HG02642 (cell line): Measurements from ENCODE around the gene PTPRQ.
"Not testable (repeated sequence)": the region's sequence is repeated elsewhere in the genome, so short reads cannot be mapped to it uniquely, and the experiment has no call there.

Source experiments
- ATAC-seq: cut with Tn5 transposase; IDR thresholded peaks from one replicate; pipeline ENCODE4 v1.9.1; 2021; ENCODE audit warnings: mild to moderate bottlenecking; ENCODE audit not compliant: unreplicated experiment, poor library complexity

The PTPRQ gene

DNA sequence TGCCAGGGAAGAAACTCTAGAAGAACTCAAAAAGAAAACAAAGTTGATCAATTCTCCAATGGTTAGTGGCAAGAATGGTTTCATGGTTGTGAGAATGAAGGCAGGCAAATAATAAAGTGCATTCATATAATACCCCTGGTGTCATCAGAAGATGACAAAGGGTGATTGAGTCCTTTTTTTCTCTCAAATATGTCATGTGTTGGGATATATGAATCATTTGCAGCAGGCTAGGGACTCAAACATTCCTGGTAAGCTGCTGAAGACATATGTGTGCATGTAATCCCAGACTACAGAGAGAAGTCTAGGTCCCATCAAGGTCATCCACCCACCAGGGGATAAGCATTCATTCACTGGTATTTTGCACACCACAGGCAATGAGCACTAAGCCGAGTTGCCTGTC lies 181.0 kb downstream of the PTPRQ start:
- ATAC-seq: no peak

DNA sequence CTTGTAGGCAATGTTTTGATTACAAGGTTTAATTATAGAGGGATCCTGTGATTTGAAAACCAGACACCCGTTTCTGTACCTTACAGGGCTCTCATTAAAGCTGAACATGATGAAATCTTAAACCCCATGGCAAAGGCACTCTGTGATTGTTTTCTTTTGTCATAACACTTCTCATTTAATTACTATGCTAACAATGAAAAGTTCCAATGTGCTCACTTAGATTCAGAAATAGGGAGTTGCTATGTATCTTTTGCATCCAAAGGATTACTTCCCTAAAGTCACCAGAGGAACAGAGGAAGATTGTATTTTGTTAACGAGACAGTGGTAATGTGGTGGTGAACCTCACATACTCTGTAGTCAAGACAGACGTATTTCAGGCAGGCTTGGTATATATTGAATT lies 181.9 kb downstream of the PTPRQ start:
- ATAC-seq: no peak

DNA sequence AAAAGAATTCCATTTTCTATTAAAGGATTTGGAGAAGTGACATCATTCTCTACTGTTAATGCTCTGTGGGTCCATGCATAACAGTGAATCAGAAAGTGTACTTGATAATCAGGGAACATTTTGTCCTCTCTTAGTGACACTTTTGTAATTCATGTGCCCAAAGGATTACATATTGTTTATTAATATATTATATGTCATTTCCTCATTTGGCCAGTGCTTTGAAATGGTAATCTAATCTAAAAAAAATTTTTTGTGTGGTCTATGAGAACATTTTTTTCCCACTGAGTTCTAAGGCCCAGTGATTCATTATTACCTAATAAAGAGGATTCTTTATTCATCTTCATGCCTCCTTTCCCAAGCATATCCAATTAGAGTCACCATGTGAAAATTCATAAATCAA lies 183.7 kb downstream of the PTPRQ start:
- ATAC-seq: no peak

DNA sequence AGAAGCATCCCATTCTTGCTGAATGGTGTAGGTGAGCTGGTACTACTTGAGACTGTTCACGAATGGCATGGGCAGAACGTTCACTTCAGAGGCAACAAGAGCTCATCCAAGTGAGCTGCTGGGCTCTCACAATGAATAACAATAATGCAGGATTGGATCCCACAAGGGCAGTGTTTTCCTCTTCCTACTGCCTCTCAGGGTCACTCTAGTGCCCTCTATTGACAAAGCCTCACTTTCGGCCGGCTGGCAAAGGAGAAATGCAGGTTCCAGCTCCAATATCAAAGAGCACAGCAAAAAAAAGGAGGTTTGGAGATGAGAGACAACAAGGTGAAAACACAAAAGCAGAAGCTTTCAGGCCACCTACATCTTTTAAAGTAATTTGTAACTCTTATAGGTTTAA lies 188.8 kb downstream of the PTPRQ start:
- no peak for ATAC-seq

DNA sequence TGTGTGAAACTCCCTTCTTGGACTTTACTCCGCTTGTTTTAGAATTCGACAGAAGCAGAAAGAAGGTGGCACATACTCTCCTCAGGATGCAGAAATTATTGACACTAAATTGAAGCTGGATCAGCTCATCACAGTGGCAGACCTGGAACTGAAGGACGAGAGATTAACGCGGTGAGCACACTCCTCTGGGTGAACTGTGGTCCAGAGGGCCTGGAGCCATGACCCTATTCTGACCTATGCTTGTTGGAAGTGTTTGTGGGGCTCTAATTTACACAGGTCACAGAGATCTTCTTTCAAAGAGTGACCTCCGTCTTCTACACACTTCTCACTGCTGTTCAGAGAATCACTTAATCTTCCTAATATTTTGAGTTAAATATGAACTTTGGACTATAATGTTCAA lies 190.9 kb downstream of the PTPRQ start:
- no peak for ATAC-seq

DNA sequence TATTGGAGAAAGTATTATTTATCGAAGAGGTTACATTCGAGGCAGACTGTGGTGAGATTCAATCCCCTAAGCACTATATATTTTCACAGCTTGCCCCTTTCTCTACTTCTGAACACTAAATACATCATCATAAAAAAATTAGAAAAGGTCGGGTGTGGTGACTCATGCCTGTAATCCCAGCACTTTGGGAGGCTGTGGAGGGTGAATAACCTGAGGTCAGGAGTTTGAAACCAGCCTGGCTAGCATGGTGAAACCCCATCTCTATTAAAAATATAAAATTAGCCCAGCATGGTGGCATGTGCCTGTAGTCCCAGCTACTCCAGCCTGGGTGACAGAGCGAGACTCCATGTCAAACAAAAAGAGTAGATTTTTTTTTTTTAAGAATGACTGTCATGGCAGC lies 192.8 kb downstream of the PTPRQ start:
- no peak for ATAC-seq

DNA sequence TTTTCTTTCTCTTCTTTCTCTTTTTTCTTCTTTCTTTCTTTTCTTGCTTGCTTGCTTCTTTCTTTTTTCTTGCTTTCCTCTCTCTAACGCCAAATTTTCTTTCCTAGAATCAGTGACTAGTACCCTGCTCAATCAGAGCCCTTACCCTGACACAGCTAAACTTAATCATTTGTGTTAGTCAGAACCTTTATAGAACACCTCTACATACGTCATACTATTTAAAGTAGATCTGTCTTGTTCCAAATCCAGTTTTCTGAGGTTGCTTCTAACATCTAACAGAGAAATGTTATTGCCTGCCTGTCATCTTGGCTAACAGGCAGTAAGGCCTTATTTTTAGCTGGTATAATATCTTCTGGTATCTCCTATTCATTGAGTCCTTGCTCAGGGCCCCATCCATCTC lies 197.9 kb downstream of the PTPRQ start:
- ATAC-seq: no peak

DNA sequence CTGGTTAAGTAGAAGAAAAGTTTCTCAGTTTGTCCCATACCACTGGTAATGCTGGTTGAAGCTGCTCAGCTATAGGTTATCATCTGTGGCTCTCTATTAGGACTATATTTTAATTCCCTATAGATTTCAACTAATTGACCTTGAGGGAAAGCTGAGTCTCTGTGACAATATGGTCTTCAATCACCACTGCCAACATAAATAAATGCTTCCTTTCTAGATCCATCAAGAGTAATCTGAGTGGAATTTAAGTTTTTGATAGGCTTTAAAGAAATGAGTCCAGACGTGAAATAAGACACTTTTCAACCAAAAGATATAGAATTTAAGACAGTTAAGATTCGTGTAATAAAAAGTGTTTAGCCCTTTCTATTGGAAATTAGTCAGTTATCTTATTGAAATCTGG lies 199.9 kb downstream of the PTPRQ start:
- ATAC-seq: no peak

DNA sequence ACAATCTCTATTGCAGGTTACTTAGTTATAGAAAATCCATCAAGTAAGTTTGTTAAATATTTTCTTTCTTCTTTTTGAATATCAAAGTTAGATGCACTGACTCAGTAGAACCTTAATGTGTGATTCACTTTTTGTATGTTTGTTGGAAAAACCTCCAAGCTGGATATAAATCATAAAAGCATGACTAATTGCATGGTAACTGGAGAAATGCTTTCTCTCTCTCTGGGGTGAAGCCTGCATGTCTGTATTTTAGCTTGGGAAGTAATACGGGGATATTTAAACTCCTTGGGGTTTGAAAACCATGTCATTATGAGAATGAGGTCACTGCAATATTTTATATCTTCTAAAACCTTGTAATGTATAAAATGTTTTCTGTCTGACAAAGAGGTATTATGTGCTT lies 204.8 kb downstream of the PTPRQ start:
- no peak for ATAC-seq

DNA sequence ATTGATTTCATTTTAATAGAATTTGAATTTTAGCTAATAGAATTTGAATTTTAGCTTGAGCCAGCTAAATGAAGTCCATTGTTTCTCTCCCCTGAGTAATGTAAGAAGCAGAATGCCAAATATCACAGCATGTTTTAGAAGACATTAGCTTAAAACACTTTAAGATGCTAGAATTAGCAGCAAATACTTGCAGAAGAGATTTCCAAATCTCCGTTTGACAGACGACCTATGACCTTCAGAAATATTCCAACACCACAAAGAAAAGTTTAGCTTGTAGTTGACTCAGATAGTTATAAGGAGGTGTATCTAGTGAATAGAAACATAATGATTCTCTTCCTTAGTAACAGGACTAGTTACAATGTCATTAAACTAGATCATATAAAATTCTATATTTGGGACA lies 211.7 kb downstream of the PTPRQ start:
- ATAC-seq: no peak

DNA sequence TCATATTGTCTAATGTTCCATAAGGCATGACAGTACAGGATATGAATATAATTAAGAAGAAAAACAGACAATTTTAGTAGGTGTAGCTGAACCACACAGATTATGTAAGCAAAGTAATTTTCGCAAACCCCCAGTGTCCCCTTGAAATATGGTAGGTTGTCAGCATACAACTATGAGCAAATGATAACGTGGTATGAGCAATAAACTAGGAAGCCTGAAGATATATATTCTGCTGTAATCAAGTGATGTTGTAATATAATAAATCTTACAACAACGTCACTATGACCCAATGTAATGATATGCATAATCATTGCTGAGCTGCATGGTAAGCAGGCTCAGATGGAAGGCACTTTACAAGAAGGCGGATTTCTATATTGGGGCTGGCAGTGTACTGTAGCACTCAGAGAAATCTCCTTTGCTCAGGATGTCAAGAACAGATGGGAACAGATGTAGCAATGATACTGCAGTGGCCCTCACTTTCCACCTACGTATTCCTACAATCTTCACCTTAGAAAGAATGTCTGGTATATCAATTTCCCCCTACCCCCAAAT lies 215.6 kb downstream of the PTPRQ start:
- ATAC-seq: no peak

DNA sequence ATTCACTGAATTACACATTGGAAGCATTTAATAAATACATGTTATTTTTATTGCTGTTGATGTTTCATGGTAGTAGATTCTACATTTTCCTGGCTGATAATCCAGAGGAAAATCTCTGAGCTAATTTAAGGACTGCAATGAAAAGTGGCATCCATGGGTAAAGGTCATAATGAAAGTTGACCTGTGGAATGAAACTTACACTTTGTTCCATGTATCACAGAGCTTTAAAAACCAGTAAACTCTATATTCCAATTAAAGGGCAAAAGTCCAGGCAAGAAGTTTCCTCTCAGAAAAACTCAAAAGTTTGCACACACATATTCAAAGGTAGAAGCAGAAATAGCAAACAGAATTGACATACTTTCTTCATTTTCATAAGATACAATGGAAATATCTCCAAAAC lies 218.6 kb downstream of the PTPRQ start:
- no peak for ATAC-seq

DNA sequence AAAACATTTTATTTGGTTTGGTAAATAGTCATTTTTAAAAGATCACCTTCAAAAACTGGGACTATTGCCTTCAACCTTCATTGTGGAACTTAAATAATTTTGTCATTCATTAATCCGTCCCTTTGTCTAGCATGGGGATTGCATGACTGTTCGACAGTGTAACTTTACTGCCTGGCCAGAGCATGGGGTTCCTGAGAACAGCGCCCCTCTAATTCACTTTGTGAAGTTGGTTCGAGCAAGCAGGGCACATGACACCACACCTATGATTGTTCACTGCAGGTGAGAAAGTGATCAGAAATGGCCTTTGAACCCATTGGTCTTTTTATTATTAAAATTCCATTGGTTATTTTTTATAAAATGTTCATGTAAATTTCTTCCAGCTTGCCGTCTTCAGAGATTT lies 226.2 kb downstream of the PTPRQ start:
- no peak for ATAC-seq

DNA sequence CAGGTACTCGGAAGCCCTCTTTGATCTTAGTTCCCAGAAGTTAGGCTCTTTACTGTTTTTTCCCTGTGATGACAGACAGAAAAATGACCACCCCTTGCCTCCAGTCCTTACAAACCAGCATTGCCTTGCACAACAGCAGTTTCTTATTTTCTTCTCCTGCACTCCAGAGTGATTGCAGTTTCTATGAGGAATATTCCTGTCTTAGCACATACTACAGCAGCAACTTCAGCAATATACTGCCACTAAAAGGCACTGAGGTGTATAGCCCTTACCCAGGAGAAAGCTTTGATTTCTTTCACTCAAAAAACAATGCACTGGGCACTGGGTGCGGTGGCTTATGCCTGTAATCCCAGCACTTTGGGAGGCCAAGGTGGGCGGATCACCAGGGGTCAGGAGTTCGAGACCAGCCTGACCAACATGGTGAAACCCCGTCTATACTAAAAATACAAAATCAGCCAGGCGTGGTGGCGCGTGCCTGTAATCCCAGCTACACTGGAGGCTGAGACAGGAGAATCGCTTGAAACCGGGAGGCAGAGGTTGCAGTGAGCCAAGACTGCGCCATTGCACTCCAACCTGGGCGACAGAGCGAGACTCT lies 232.1 kb downstream of the PTPRQ start:
- not testable (repeated sequence) for ATAC-seq

DNA sequence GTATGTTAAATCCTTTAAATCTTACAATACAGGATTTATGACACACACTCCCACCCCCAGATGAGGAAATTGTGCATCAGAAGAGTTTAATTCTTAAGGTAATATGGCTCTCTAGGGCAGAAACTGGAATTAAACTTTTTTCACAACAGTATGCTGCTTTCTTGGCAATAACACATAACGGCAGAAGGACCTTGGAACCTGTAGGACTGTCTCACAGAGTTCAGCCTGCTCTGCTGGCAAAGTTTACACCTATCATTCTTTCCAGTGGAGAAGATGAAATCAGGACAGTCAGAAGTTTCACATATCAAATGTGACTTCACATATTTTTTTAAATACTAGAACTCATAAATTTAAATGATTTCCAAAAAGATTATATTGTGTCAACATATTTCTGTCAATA lies 232.8 kb downstream of the PTPRQ start:
- ATAC-seq: no peak

DNA sequence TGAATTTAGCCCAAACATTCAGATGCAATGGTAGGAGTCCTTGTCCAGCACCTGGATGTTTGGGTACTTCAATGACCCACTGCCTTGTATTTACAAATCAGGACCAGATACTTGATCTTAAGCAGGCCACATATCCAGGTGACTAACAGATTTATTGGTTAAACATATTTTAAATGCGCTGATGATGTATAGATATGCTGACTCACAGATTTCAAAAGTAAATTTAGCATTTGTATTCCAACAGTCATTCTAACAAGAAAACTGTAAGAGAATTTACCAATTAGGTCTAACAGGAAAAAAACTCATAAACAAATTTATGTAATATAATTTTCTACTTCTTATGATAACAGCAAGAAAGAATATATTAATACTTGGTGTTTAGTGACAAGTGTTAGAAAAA lies 234.0 kb downstream of the PTPRQ start:
- ATAC-seq: no peak

DNA sequence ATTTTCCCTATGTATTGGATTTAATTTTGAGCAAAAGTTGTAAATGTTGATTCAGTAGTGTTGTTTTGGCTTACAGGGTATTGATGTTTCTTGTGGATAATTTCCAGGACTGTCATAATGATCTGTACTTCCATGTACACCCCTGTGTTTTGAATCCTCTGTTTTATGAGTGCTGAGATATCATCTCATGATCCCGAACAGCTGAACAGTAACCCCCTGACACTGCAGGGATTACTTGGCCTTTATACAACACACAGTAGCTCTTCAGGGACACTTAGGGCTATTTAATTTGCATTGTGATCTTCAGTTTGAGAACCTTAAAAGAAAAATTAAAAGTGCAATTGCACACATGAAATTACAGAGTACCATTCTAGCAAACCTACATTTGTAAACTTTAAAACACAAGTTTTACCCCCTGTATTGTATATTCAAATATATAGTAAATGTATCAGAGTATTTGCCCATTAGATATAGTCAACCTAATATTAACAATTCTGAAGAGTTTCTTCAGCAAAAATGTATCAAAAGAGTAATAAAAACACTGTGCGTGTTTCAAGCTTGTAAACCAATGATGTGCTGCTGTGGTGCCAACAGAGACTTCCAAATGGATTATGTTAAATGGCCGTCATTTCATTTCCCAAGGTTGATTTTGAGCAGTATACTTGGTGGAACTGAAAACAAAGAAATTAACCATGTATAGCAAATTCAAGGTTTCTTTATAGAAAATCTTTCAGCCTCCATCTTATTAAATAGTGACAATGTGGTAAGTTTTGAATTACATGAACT lies 235.5 kb downstream of the PTPRQ start:
- no peak for ATAC-seq

DNA sequence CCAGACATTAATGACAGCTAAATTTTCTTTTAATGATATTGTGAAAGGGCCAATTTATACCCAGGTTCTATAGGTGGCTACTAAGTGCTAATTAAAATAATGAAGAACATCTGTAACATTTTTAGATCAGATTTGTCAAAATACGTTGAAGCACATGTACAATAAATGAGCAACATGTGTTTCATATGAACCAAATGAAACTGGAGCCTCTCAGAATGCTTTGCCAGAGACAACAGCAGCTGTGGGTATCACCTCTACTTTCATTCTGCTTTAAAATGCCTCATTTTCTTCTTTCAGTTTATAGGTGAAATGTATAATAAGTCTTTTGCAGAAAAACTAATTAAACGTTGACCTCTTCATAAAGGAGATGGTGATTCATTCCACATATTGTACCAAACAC lies 237.3 kb downstream of the PTPRQ start:
- peak; percentile 77 for ATAC-seq

DNA sequence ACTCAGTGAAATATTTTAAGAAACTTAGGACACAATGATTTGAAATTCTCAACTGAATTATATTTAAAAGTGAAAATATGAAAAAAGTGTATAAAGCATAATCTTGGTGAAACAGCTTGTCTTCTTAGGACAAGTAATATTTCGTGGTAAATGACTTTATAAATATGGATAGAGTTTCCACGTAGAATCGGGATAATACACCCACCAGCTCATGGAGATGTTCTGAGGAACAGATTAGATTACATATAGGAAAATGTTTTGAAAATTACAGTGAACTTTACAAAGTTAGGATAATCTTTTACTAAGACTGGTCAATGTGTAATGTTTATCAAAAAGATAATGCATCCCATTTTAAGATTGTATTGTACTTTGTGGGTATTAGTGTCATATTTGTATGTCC lies 237.8 kb downstream of the PTPRQ start:
- ATAC-seq: no peak

DNA sequence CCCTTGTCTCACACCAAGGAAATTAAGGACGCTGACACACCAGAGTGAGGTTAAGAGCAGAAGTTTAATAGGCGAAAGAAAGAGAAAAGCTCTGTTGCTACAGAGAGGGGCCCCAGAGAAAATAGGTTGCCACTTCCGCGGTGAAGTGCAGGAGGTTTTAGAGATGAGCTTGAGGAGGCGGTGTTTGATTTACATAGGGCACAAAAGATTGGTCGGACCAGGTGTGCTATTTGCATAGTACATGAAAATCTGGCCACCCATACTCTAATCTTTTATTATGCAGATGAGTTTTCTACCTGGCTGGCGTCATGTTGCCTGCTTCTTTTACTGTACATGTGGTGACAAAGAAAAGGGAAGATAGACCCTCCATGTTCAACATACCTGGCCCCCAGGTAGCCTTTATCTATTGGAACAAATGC lies 240.1 kb downstream of the PTPRQ start:
- ATAC-seq: no peak

DNA sequence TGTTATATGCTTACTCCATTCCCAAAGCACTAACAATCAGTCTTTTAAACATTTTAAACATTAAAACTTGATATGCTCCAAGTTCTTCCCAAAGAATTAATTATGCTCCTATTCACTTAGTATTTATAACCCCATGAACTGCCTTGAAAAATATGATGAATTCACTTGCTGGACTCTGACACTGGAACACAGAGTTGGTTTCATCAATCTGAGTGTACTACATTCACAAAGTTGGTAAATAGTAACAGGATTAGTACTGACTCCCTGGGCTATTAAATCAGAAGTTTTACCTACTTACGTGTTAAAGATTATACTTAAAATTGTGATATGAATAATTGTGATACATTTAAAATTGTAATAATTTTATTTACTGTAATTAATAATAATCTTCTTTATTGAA lies 246.1 kb downstream of the PTPRQ start:
- no peak for ATAC-seq

DNA sequence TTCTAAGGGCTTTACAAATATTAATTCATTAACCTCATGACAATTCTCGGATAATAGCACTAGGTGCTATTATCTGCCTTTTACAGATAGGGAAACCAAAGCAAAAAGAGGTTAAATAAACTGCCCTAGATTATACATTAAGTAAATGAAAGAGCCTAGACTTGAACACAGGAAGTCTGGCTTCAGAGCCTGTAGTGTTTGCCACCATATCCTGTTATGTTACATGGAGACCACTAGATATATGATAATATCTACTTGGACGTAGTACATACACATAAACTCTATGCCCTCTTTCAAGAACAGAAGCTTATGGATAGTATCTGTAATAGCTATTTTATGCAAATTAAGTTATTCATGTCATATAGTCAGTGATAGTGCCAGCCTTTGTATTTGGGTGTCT lies 246.5 kb downstream of the PTPRQ start:
- ATAC-seq: no peak
